GM18951 (cell line): ENCODE data around the gene OR10A6.

Experiments used
- POLR2A ChIP-seq: IDR thresholded peaks from 4 replicates; pipeline ENCODE4 v1.6.1; 2011; ENCODE audit warnings: mild to moderate bottlenecking; ENCODE audit not compliant: insufficient read length, insufficient read depth; ENCODE audit errors: extremely low read depth
- in situ Hi-C: fragments of 300-500 bp; cut with MboI; formaldehyde crosslinking; loops from one replicate; pipeline ENCODE4 v1.12.0; 2022; ENCODE audit warnings: low sequenced_read_pairs, mixed read lengths, inconsistent platforms; ENCODE audit not compliant: unreplicated experiment

OR10A6 gene

GRCh38 chr11:7931168-7931567 lies at the start of gene OR10A6:
TSS of gene OR10A6 (minus strand) at chr11:7931268. CDS start at chr11:7928662, 2,606 bp downstream.
- in situ Hi-C loops = no loop called here
- no peak for TF ChIP-seq POLR2A

DNA sequence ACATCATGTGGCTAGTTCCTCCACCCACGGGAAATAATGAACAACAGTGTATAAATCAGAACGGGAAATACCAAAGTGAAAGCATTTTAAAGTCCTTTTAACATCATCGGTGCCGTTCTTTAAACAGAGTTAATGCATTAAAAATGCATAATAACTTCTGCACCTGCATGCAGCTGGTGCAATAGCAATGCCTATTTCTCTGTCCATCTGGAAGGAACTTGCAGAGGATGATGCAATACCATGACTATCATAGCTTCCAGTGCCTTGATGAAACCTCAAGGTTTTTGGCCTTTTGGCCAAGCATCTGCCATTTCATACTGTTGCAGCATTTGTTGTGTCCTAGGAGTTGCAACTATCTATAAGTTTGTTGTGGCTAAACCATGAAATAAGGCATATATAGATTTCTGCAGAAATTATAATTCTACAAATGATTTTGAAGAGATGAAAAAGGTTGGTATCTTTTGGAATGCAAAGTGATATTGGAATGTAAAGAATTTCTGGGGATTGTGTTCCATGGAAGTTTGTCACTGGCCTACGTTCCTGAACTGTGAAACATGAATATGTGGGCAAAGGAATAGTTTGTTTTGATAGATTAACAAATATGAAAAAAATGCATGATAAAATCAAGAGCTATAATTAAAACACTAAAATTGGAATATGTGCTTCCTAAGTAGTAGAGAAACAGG lies 46.3 kb upstream of the OR10A6 start:
- in situ Hi-C loops = no loop called here
- no peak for TF ChIP-seq POLR2A

DNA sequence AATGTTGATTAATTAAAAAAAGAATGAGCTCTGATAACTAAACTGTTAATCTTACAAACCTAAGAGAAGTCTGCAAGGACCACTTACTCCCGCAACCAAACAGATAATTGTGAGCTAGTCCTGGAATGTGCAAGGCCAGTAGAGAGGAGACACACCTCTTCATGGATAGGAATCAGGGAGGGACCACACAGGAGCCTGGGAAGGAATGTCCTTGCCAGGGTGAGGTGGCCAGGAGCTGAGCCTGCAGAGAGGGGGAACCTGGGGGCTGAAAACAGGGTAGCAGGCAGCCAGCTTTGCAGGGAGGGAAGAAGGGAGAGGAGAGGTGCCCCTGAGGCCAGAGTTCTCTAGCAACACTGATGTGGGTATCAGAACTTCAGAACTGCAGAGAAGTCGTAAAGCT lies 43.6 kb upstream of the OR10A6 start:
- TF ChIP-seq POLR2A = no peak
- in situ Hi-C loops = no loop called here

DNA sequence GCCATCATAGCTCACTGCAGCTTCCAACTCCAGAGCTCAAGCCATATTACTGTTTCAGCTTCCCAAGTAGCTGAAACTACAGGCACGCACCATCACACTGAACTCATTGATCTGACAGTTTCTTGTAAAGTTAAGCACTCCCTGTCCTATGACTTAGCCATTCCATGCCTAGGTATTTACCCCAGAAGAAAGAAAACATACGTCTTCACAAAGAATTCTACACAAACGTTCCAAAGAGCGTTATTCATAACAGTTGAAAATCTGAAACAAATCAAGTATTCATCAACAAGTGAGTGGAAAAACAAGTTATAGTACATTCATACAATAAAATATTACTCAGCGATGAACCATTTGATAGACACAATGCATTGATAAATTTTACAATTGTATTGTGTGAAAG lies 41.9 kb upstream of the OR10A6 start:
- in situ Hi-C loops = no loop called here

DNA sequence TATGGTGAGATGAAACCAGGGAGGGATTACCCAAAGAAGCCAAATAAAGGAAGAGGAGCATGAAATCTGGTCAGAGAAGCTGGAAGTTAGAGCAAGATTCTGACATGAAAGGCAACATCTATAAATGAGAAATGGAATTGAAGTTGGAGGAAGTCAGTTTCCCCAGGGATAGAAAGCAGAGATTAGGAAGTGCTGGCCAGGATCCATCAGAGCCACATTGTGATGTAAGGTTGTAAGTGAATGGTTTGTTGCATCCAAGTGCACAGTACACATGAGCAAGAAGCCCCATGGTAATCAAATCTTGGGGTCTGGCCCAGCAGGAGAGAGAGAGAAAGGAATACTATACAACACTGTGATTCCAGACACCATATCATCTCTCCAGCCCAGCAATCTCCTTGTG lies 40.8 kb upstream of the OR10A6 start:
- in situ Hi-C loops = no loop called here
- TF ChIP-seq POLR2A = no peak

More for the DNA sequence above, 41.9 kb upstream of the OR10A6 start:
- TF ChIP-seq POLR2A = no peak

DNA sequence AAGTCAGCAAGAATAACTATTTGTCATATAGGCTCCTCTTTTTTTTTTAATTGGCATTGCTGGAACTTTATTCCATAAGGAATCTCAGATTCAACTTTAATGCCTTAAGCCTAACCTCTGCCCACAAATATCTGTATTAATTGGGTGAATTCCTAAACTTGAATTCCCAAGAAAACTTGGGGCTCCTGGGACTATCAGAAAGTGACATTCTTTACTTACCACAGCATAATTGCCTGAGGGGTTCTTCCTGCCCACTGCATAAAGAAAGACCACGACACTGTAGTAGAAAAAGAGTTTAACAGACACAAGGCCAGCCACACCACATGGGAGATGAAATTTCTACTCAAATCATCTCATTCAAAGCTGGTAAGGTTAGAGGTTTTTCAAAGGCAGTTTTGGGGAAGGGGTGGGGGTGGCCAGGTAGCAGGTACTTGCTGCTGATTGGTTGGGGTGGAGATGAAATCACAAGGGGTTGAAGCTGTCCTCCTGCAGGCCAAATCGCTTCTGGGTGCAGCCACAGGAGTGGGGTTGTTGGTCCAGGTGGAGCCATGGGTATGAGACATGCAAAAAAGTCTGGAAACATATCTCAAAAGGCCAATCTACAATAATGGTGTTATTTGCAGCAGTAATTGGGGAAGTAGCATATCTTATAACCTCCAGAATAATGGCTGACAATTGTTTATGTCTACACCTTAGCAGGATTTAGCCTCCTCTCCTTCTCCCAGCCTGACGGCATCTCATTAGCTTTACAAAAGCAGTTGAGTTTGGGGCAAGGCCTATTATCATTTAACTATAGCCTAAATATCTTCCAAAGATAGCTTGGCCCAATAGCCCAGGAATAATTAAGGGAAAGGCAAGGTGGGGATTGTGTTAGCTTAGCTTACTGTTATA lies 38.9 kb upstream of the OR10A6 start:
- TF ChIP-seq POLR2A = no peak
- in situ Hi-C loops = no loop called here

GRCh38 chr11:7968686-7969085 lies 37.6 kb upstream of the OR10A6 start:
- TF ChIP-seq POLR2A = no peak
- in situ Hi-C loops = no loop called here

DNA sequence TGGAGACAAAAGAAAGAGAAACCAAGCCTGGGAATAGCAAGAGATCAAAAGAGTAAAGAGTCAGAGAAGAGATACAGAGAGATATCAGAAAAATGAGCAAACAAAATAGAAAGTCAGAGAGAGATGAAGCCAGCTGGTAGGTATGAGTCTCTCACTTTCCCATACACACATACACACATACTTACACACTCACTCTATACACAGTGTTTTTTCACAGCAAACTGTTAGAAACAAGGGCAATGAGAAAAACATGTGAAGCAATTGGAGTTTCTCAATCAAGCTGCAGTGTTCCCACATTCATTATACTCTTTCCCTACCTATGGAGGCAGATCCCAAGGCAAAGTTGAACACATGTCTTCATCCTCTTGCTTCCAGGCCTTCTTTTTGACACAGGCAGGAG lies 36.8 kb upstream of the OR10A6 start:
- in situ Hi-C loops = no loop called here
- no peak for TF ChIP-seq POLR2A

DNA sequence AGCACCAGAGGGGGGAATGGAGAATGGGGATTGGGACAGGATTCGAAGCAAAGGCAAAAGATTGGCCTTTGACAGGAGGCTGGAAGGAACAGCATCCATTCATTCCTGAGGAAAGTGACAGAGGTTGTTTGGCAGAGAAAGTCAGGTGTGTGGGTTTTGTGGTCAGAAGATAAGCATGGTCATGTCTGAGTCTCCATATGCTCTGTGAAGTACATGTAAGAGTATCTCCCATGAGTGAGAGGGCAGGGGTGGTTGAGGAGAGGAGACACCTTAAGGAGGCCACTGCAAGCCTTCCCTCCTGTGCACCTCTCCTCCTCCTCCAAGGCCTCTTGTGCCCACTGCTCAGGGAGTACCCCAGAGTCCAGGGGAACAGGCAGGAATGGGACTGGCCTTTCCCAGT lies 36.0 kb upstream of the OR10A6 start:
- in situ Hi-C loops = no loop called here
- TF ChIP-seq POLR2A = no peak

- in situ Hi-C loops = no loop called here
- TF ChIP-seq POLR2A = no peak
Measured at GRCh38 chr11:7965386-7965785, 34.3 kb upstream of the OR10A6 start, which contains the start of gene NLRP10. TSS of gene NLRP10 (minus strand) at chr11:7965447. CDS start at chr11:7963495, 1,952 bp downstream.

DNA sequence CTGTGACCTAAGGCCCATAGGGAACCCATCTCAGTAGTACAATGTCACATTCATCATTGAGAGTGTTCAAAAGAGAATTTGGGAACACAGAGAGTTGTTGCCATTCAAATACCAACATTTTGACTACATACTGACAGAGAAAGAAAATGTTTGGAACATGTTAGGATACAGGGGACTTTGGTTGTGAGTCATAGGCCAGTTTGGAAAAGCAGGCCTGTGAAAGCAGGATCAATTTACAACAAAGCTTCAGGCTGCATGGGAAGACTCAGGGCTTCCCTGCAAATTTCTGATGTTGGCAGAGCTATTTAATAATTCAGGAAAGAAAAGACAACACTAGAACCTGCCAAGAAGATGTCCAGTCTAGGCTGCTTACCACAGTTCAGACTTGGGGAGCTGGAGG lies 33.8 kb upstream of the OR10A6 start:
- TF ChIP-seq POLR2A = no peak
- in situ Hi-C loops = no loop called here

- TF ChIP-seq POLR2A = no peak
- in situ Hi-C loops = no loop called here
Measured at GRCh38 chr11:7964261-7964660, 33.2 kb upstream of the OR10A6 start.

GRCh38 chr11:7955191-7955590 lies 24.1 kb upstream of the OR10A6 start:
- in situ Hi-C loops = no loop called here
- no peak for TF ChIP-seq POLR2A

DNA sequence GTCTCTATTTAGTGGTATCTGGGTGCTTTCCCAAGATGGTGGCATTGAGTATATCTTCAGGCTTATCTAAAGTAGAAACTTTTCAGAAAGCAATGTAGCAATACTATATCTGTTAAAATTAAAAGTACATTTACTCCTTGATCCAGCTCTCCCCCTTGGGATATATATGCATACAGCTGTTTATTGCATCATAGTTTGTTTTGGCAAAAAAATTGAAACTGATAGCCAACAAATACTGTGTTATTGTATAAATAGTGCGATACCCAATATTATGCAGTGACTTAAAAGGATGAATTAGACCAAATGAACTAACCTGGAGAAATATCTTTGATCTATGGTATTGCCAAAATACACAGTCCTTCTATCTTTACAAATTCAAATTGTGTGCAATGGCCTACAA lies 18.9 kb upstream of the OR10A6 start:
- in situ Hi-C loops = no loop called here
- TF ChIP-seq POLR2A = no peak

GRCh38 chr11:7944123-7944522 lies 13.1 kb upstream of the OR10A6 start:
- no peak for TF ChIP-seq POLR2A

More at GRCh38 chr11:7944123-7944522, 13.1 kb upstream of the OR10A6 start:
- in situ Hi-C loops = no loop called here
